Brain microvascular endothelial cell (primary cell): Measurements from ENCODE around the gene PDE4C.
A peak's percentile ranks its signal among the peaks of the same experiment; 100 is the strongest.

ENCODE experiments used
- DNase-seq: peaks from one replicate; pipeline ENCODE4 v3.0.0-alpha.2; 2020
- H3K27ac ChIP-seq: fragments of 250-450 bp; sonication (Bioruptor Pico); 2 replicates; pipeline ENCODE4 v1.5.1; 2020; ENCODE audit warnings: mild to moderate bottlenecking, moderate library complexity
- H3K27me3 ChIP-seq: fragments of 250-450 bp; sonication (Bioruptor Pico); replicated peaks from 2 replicates; pipeline ENCODE4 v1.5.1; 2020; ENCODE audit warnings: mild to moderate bottlenecking
- H3K36me3 ChIP-seq: fragments of 250-450 bp; sonication (Bioruptor Pico); replicated peaks from 2 replicates; pipeline ENCODE4 v1.5.1; 2020; ENCODE audit warnings: mild to moderate bottlenecking
- H3K4me3 ChIP-seq: 2 replicates; pipeline ENCODE4 v1.5.1; 2011; ENCODE audit warnings: low read depth, mild to moderate bottlenecking, control low read depth, low read length, moderate library complexity
- CTCF ChIP-seq: IDR thresholded peaks from 2 replicates; pipeline ENCODE4 v1.5.1; 2011; ENCODE audit warnings: low read depth, mild to moderate bottlenecking, moderate library complexity, low read length, control low read depth, inconsistent platforms; ENCODE audit errors: missing control alignments
- in situ Hi-C: cut with HindIII; loops from 2 replicates; pipeline ENCODE4 v1.10.0; 2017; ENCODE audit warnings: low sequenced_read_pairs, low pct_ligation_motif_present

The PDE4C gene

DNA sequence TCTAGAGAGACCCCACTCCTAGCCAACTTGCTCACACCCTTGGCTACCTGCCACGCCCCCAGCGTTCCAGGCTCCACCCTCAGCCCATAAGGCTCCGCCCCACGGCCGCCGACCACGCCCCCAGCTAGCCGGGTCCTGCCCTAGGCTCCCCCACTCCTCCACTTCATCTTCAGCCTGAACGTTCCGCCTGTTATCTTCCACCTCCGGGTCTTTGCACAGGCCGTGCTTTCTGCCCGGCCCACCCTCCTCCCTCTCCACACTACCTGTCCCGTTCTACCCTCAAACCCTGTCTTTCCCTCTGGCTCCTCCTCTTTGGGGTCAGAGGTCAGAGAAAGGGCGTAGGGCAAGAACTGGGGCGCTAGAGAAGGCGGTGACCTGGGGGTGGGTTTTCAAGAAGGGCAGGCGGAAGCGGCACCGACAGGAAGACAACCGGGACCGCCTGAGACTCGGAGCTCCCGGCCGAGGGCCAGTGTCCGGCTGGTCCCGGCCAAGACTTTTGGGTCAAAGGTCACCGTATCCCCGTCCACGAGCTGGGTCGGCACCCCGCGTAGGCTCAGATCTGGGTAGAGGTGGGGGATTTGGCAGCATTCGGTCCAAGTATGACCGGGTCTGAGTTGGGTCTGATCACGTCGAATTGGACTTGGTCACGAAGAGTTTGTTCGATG is 2.2 kb downstream of the PDE4C start:
- in situ Hi-C loops, result no loop called here
- DNase-seq, result no peak
- H3K27me3 ChIP-seq, result no peaks in the 10 kb centered on the region
- TF ChIP-seq CTCF, result no peak
- H3K27ac ChIP-seq, result no peak overlapping the region
- no peaks in the 10 kb centered on the region for H3K36me3 ChIP-seq
- H3K4me3 ChIP-seq, result peak overlapping the region; percentile 49

GRCh38 chr19:18221815-18222725 is 4.2 kb downstream of the PDE4C start:
- DNase-seq, result no peak
- in situ Hi-C loops, result no loop called here
- Histone ChIP-seq H3K27me3 (no peaks in the 10 kb centered on the region), H3K4me3 (no peak overlapping the region), H3K36me3 (no peaks in the 10 kb centered on the region), H3K27ac (no peak overlapping the region)
- no peak for TF ChIP-seq CTCF

- no peaks in the 10 kb centered on the region for H3K27me3 ChIP-seq
- TF ChIP-seq CTCF, result no peak
- H3K4me3 ChIP-seq, result no peak overlapping the region
- no peak overlapping the region for H3K27ac ChIP-seq
- H3K36me3 ChIP-seq, result no peaks in the 10 kb centered on the region
- DNase-seq, result no peak
- in situ Hi-C loops, result no loop called here
Measured at GRCh38 chr19:18220632-18221275, 5.5 kb downstream of the PDE4C start.

DNA sequence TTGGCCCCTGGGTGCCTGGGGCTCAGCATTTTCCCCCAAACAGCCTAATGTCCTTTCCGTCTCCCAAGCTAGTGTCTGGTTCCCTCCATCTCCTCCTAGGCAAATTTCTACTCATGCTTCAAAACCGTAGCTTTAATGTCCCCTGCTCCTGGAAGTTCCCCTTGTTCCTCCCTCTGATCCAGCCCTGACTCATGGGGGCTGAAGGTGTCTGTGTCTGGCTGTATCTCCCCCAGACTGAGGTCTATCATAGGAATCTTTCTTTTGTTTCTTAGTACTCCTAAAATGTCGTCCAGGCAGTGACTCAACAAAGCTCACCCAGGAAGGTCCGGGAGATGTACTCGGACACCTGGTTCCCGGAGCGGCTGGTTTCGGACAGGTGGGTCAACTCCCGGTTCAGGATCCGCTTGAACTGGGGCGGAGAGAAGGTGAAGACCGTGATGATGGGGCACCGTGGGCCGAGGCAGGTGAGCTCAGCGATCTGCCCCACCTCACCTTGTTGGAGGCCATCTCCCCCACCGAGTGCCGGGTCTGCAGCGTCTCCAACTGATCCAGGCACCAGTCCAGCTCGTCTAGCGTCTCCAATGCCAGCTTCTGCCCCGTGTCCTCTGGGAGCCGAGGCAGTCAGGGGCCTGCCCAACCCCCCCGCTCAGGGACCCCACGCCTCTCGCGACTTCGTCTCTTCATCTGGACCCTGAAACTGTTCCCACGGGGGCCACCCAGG is 6.2 kb downstream of the PDE4C start:
- no peaks in the 10 kb centered on the region for H3K27me3 ChIP-seq
- no peak overlapping the region for H3K4me3 ChIP-seq
- no peak for TF ChIP-seq CTCF
- in situ Hi-C loops, result no loop called here
- H3K36me3 ChIP-seq, result no peaks in the 10 kb centered on the region
- no peak for DNase-seq
- no peak overlapping the region for H3K27ac ChIP-seq

DNA sequence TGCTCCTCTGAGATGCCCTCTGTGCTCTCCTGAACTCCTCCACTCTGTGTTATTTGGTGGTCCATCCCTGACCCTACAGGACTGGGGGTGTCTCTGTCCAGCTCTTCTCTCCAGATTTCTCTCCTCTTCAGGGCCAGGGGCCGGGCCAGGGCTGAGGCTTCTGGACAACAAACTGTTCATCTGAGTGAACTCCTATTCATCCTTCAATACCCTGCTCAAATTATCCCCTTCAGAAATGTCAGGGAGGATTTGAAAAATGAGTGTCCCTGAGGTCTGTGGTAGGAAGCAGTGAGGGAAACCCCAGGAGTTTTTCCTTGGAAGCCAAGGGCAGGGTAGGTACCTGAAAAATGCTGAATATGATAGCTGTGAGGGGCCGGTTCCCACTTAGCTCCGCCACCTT is 7.6 kb downstream of the PDE4C start:
- H3K27ac ChIP-seq, result no peak overlapping the region
- no peaks in the 10 kb centered on the region for H3K36me3 ChIP-seq
- no peak for DNase-seq
- H3K4me3 ChIP-seq, result no peak overlapping the region
- in situ Hi-C loops, result no loop called here
- TF ChIP-seq CTCF, result no peak
- no peaks in the 10 kb centered on the region for H3K27me3 ChIP-seq
